ENCODE data around the gene NEK1. TPM values are rescaled to one million over a fixed set of nuclear protein-coding genes. Genes with fewer than 3 reads are reported as not detected.

NEK1 gene
- 1.5 TPM for polyA plus RNA-seq (2012; ENCODE audit: insufficient read length, low read depth)

DNA sequence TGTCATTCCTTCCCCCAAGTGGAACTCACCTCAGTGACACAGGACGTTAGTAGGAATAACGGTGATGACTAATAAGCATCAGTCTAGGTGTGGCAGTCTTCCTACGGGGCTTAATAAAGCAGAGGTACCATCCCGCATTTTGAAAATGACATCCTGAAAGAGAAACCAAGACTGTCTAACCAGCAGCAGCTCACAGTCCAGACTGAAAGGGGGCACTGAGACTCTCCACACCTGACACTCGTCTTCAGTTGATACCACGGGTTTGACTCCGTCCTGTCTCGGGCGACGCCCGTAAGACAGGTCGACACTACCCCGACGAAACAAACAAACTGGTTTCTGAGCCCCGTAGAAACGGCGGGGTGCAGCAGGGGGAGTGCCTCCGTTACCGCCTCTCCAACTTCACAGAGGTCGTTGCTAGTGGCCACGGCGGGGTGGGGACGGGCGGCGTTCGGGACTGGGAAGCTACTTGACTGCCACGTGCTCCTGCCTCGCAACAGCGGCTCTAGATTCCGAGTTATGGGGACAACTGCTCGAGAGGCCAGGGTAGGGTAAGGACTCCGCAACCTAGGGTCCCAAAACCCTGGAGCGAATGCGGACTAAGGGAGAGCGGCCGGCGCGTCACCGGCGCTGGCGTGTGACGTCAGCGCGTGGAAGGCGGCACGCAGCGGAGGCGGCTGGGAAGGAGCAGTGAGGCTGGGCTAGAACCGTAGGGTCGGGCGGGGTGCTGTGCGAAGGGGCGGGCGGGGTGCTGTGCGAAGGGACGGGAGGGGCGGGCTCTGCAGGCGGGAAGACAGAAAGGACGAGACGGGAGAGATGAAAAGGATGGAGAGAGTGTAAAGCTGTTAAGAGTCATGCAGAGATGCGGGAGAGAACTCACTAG, at the start of gene NEK1:
Gene NEK1, minus strand, starts transcription at position 593 of the 880 bp plus-strand sequence. CDS start 9,953 bp downstream, outside the sequence.
- TF ChIP-seq REST (IDR thresholded peaks at IDR 0.05; ENCODE audit: insufficient read depth in 1 of 2, low read depth in 2 of 2, low read length in 2 of 2) (no peak), TAF1 (IDR thresholded peaks at IDR 0.05; ENCODE audit: borderline replicate concordance, insufficient read depth, low read length) (peak; percentile 67; the same call in 1 of the 2 replicates), FOXP2 (optimal IDR thresholded peaks at IDR 0.05; ENCODE audit: borderline replicate concordance, extremely low read depth, extremely low read length, insufficient read depth) (peak; percentile 68), POLR2AphosphoS5 (IDR thresholded peaks at IDR 0.05; ENCODE audit: low read depth, low read length) (peak; percentile 98), SIN3A (IDR thresholded peaks at IDR 0.05; ENCODE audit: borderline replicate concordance, insufficient read depth, low read length) (peak; percentile 64; the same call in 1 of the 2 replicates)

GRCh38 chr4:169661761-169662160, 49.4 kb upstream of the NEK1 start:
- no peak for TF ChIP-seq TAF1 (IDR thresholded peaks at IDR 0.05; ENCODE audit: borderline replicate concordance, insufficient read depth, low read length)
- TF ChIP-seq REST (IDR thresholded peaks at IDR 0.05; ENCODE audit: insufficient read depth in 1 of 2, low read depth in 2 of 2, low read length in 2 of 2), result no peak
- no peak for TF ChIP-seq POLR2AphosphoS5 (IDR thresholded peaks at IDR 0.05; ENCODE audit: low read depth, low read length)
- TF ChIP-seq SIN3A (IDR thresholded peaks at IDR 0.05; ENCODE audit: borderline replicate concordance, insufficient read depth, low read length), result no peak
- TF ChIP-seq FOXP2 (optimal IDR thresholded peaks at IDR 0.05; ENCODE audit: borderline replicate concordance, extremely low read depth, extremely low read length, insufficient read depth), result no peak

DNA sequence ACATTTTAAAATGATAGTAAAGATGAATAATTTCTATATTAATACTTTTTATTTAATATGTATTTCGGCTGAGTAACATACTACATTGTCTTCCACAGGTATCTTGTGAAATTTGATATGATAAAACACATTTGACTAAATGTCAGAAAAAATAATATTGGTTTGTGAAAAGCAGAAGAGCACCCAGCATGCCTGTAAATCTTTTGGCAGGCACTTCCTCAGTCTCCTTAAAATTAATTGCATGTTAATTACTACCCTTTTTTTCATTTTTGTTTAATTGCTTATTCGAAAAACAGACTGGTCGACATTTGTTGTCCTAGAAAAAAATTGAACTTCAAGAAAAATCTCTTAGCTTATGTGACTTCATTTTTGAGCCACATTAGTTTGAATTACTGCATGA, 48.5 kb upstream of the NEK1 start:
- TF ChIP-seq SIN3A (IDR thresholded peaks at IDR 0.05; ENCODE audit: borderline replicate concordance, insufficient read depth, low read length), result no peak
- TF ChIP-seq REST (IDR thresholded peaks at IDR 0.05; ENCODE audit: insufficient read depth in 1 of 2, low read depth in 2 of 2, low read length in 2 of 2), result no peak
- no peak for TF ChIP-seq FOXP2 (optimal IDR thresholded peaks at IDR 0.05; ENCODE audit: borderline replicate concordance, extremely low read depth, extremely low read length, insufficient read depth)
- no peak for TF ChIP-seq TAF1 (IDR thresholded peaks at IDR 0.05; ENCODE audit: borderline replicate concordance, insufficient read depth, low read length)
- no peak for TF ChIP-seq POLR2AphosphoS5 (IDR thresholded peaks at IDR 0.05; ENCODE audit: low read depth, low read length)

GRCh38 chr4:169659716-169660670, 47.6 kb upstream of the NEK1 start:
- TF ChIP-seq TAF1 (IDR thresholded peaks at IDR 0.05; ENCODE audit: borderline replicate concordance, insufficient read depth, low read length) (peak; percentile 55; the same call in 1 of the 2 replicates), FOXP2 (optimal IDR thresholded peaks at IDR 0.05; ENCODE audit: borderline replicate concordance, extremely low read depth, extremely low read length, insufficient read depth) (no peak), SIN3A (IDR thresholded peaks at IDR 0.05; ENCODE audit: borderline replicate concordance, insufficient read depth, low read length) (no peak), POLR2AphosphoS5 (IDR thresholded peaks at IDR 0.05; ENCODE audit: low read depth, low read length) (0 out of 2 replicates have a peak, but pooled peaks have one; percentile 36), REST (IDR thresholded peaks at IDR 0.05; ENCODE audit: insufficient read depth in 1 of 2, low read depth in 2 of 2, low read length in 2 of 2) (no peak)

Measured in PFSK-1 (cell line).